SK-N-SH treated with all-trans-retinoic acid at 6 μM for 48 hours (cell line): ENCODE results near the gene CRHR1.

ENCODE experiments used
- ISL1 ChIP-seq: fragments of 250-450 bp; sonication (Bioruptor Pico); IDR thresholded peaks from 2 replicates; pipeline ENCODE4 v2.1.2; 2022; ENCODE audit warnings: mild to moderate bottlenecking, moderate library complexity
- RARB ChIP-seq: fragments of 250-450 bp; sonication (Bioruptor Pico); IDR thresholded peaks from 2 replicates; pipeline ENCODE4 v1.8.0; 2021; ENCODE audit warnings: mild to moderate bottlenecking, moderate library complexity
- ZNF70 ChIP-seq: fragments of 450-650 bp; formaldehyde crosslinking; IDR thresholded peaks from 2 replicates; pipeline ENCODE4 v1.5.0; 2020; ENCODE audit warnings: mild to moderate bottlenecking, moderate library complexity
- TF ChIP-seq, protein P1 (sequence below): fragments of 250-450 bp; sonication (Bioruptor Pico); IDR thresholded peaks from 2 replicates; pipeline ENCODE4 v1.5.1; 2020; ENCODE audit warnings: low read depth, mild to moderate bottlenecking, moderate library complexity

DNA sequence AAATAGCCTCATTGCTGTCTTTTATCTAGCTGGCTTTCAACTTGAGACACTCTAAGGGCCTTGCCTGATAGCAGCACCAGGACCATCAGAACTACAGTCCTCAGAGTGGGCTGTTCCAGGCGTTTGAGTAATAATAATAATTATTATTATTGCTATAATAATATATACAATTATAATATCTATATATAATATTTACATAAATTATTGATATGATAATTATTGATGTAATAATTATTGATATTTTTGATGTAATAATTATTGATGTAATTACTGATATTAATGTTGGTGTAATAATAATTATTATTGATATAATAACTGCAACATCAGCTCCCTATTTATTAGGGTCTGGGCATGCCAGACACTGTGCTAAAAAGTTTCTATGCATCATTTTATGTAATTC lies 25.6 kb upstream of the CRHR1 start:
- no peak for TF ChIP-seq RARB
- TF ChIP-seq ISL1 (CRISPR knock-in tag) = no peak
- TF ChIP-seq, protein P1, sequence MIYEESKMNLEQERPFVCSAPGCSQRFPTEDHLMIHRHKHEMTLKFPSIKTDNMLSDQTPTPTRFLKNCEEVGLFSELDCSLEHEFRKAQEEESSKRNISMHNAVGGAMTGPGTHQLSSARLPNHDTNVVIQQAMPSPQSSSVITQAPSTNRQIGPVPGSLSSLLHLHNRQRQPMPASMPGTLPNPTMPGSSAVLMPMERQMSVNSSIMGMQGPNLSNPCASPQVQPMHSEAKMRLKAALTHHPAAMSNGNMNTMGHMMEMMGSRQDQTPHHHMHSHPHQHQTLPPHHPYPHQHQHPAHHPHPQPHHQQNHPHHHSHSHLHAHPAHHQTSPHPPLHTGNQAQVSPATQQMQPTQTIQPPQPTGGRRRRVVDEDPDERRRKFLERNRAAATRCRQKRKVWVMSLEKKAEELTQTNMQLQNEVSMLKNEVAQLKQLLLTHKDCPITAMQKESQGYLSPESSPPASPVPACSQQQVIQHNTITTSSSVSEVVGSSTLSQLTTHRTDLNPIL (CRISPR knock-in tag) = no peak
- no peak for TF ChIP-seq ZNF70
